Chondrocyte (in vitro differentiated cells): ENCODE data around the gene MED12. TPM values are rescaled to one million over a fixed set of nuclear protein-coding genes. Genes with fewer than 3 reads are reported as not detected.

Experiments
- DNase-seq: peaks from one replicate; pipeline ENCODE4 v3.0.0; 2021; ENCODE audit warnings: mixed read lengths, low spot score
- H3K27ac Mint-ChIP-seq: one replicate; pipeline ENCODE4 v1.8.0; 2021; ENCODE audit warnings: mild to moderate bottlenecking, moderate library complexity, mixed read lengths; ENCODE audit not compliant: unreplicated experiment
- H3K27me3 Mint-ChIP-seq: 2 replicates; pipeline ENCODE4 v1.8.0; 2021; ENCODE audit warnings: low read depth, mixed read lengths
- H3K36me3 Mint-ChIP-seq: 2 replicates; pipeline ENCODE4 v1.8.0; 2021; ENCODE audit warnings: low read depth, mixed read lengths
- H3K4me1 Mint-ChIP-seq: 2 replicates; pipeline ENCODE4 v1.8.0; 2021; ENCODE audit warnings: low read depth, mild to moderate bottlenecking, mixed read lengths
- H3K4me3 Mint-ChIP-seq: one replicate; pipeline ENCODE4 v1.8.0; 2021; ENCODE audit warnings: mild to moderate bottlenecking, moderate library complexity, mixed read lengths; ENCODE audit not compliant: unreplicated experiment
- H3K9me3 Mint-ChIP-seq: 2 replicates; pipeline ENCODE4 v1.8.0; 2021; ENCODE audit warnings: low read depth, mixed read lengths
- total RNA-seq: library from RNA; stranded (reverse); gene quantifications from 3 replicates; pipeline ENCODE4 v1.2.1, GENCODE V29; 2021
- TF ChIP-seq, protein P1 (sequence below): fragments of 200-600 bp; sonication (generic); IDR thresholded peaks from 2 replicates; pipeline ENCODE4 v1.5.0; 2021; ENCODE audit warnings: antibody characterized with exemption, mild to moderate bottlenecking, moderate library complexity

The MED12 gene
- total RNA-seq, 1 donor from 2014 or later = 33.4 TPM

DNA sequence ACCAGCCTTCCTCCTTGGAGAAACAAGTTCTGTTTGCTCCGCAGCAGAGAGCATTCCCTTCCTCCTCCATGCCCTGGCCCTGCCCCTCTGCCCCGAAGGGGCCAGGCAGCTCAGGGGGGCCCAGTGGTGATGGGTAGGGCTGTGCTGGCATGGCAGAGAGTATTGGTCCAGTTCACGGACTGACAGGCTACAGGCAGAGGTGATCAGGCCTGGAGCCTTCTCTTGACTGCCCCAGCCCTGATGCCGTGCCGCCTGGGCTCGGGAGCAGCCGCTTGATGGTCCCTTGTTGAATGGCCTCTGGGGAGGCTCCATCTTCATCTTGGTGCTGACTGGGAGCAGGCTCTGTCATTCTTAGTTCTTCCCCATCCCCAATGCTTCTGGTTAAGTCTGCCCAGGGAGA lies 35.8 kb downstream of the MED12 start:
- no peaks in the 10 kb centered on the region for H3K4me1 Mint-ChIP-seq
- DNase-seq = peak; percentile 67
- H3K9me3 Mint-ChIP-seq = no peaks in the 10 kb centered on the region
- no peaks in the 10 kb centered on the region for H3K27me3 Mint-ChIP-seq
- no peak overlapping the region for H3K4me3 Mint-ChIP-seq
- H3K36me3 Mint-ChIP-seq = peaks cover 1% of the 10 kb centered on the region
- TF ChIP-seq, protein P1, sequence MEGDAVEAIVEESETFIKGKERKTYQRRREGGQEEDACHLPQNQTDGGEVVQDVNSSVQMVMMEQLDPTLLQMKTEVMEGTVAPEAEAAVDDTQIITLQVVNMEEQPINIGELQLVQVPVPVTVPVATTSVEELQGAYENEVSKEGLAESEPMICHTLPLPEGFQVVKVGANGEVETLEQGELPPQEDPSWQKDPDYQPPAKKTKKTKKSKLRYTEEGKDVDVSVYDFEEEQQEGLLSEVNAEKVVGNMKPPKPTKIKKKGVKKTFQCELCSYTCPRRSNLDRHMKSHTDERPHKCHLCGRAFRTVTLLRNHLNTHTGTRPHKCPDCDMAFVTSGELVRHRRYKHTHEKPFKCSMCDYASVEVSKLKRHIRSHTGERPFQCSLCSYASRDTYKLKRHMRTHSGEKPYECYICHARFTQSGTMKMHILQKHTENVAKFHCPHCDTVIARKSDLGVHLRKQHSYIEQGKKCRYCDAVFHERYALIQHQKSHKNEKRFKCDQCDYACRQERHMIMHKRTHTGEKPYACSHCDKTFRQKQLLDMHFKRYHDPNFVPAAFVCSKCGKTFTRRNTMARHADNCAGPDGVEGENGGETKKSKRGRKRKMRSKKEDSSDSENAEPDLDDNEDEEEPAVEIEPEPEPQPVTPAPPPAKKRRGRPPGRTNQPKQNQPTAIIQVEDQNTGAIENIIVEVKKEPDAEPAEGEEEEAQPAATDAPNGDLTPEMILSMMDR = no peak
- no peak overlapping the region for H3K27ac Mint-ChIP-seq

DNA sequence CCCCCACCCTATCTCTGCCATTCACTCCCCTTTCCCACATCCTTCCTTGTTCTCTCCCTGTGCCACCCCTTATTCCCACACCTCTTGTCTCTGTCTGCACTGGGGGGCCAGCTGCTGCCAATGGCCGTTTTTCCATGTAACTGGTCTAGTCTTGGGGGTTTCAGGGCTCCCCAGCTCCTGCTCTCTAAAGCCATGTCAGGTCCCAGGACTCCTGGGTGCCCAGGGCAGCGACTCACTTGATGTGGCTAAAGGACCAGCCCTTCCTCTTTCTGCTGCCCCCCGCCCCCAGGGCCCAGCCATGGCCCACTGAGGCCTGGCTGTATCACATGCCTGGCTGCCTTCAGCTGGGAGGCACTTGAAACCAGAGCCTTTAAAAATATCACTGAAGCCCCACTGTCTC lies 36.2 kb downstream of the MED12 start:
- TF ChIP-seq, protein P1 = no peak

DNA sequence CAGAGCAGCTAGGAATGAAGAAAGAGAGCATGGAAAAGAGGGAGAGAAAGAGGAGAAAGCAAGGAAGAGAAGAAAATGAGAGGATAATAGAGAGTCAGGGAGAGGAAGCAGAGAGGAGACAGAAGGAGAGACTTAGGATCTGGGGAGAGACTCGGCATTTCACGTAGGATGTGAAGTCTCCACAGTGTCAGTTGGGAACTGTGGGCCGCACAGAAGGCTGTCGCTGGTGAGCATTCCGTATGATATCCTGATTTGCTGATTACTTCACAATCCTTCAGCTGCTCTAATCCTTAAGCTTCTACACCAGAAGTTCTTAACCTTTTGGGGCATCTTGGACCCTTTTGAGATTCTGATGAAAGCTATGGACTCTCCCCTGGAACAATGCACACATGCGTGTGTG lies 40.2 kb downstream of the MED12 start:
- TF ChIP-seq, protein P1 = no peak
- H3K27ac Mint-ChIP-seq = no peak overlapping the region
- H3K27me3 Mint-ChIP-seq = no peaks in the 10 kb centered on the region
- H3K36me3 Mint-ChIP-seq = peaks cover under 1% of the 10 kb centered on the region
- H3K4me1 Mint-ChIP-seq = no peaks in the 10 kb centered on the region
- H3K4me3 Mint-ChIP-seq = no peak overlapping the region
- DNase-seq = no peak
- H3K9me3 Mint-ChIP-seq = no peaks in the 10 kb centered on the region

More for the DNA sequence above, 36.2 kb downstream of the MED12 start:
- no peak for DNase-seq
- Mint-ChIP-seq H3K27me3 (no peaks in the 10 kb centered on the region), H3K36me3 (peaks cover 1% of the 10 kb centered on the region), H3K4me3 (no peak overlapping the region), H3K9me3 (no peaks in the 10 kb centered on the region), H3K27ac (no peak overlapping the region), H3K4me1 (no peaks in the 10 kb centered on the region)

DNA sequence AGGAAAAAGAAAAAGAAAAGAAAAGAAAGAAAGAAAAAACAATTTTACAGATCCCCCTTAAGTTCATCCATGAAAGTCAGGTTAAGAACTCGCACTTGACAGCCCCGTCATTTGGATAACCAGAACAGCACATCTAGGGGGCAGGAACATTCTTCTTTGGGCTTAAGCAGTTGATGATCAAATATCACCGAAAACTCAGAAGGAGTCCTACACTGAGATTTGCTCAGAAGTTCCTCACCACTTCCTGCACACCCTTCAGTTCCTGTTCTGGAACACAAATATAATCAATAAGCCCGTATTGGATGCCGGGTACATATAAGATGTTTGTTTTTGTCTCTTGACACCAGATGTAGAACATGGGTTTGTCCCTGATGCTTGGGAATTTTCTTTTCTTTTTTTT lies 40.9 kb downstream of the MED12 start:
- H3K4me3 Mint-ChIP-seq = no peak overlapping the region
- no peaks in the 10 kb centered on the region for H3K9me3 Mint-ChIP-seq
- no peaks in the 10 kb centered on the region for H3K4me1 Mint-ChIP-seq
- H3K27ac Mint-ChIP-seq = no peak overlapping the region
- H3K27me3 Mint-ChIP-seq = no peaks in the 10 kb centered on the region
- TF ChIP-seq, protein P1 = no peak
- H3K36me3 Mint-ChIP-seq = no peaks in the 10 kb centered on the region
- no peak for DNase-seq

DNA sequence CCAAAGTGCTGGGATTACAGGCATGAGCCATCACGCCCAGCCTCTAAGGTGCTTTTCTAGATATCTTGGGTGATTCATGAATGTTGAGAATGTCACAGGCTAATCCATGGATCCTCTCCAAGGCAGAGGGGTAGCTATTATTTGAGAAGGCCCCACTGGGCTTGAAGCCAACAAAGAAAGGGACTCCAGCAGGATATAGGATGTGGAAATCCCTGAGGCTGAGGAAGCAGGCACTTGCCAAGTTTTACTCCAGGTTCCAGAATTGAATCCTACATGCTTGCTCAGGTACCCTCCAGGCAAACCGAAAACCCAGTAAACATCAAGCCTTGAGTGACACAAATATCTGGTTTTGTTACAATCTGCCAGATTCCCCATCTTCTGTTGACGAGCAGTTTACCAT lies 42.1 kb downstream of the MED12 start:
- H3K4me3 Mint-ChIP-seq = no peak overlapping the region
- H3K4me1 Mint-ChIP-seq = no peaks in the 10 kb centered on the region
- TF ChIP-seq, protein P1 = no peak
- DNase-seq = no peak
- H3K36me3 Mint-ChIP-seq = no peaks in the 10 kb centered on the region
- no peaks in the 10 kb centered on the region for H3K27me3 Mint-ChIP-seq
- no peaks in the 10 kb centered on the region for H3K9me3 Mint-ChIP-seq
- no peak overlapping the region for H3K27ac Mint-ChIP-seq
